ENCODE results near the gene OAS3. TPM values are rescaled to one million over a fixed set of nuclear protein-coding genes. Genes with fewer than 3 reads are reported as not detected.

OAS3 gene
- total and polyA plus RNA-seq, 9 of the 15 experiments (the other 6 are each of a cell fraction or from before 2014, with no cell fraction given), result 0.21 to 2.0 (median 0.83) TPM

- DNase-seq (ENCODE audit: extremely low read depth in 1 of 4, low spot score in 3 of 4) (no peak), FAIRE-seq (no peak), ATAC-seq (no peak)
- Histone ChIP-seq H3K4me1 (replicated peaks in 1 of 2; ENCODE audit: control insufficient read depth in 2 of 2, insufficient read depth in 2 of 2, low read length in 2 of 2) (no peaks in the 10 kb centered on the region), H3K36me3 (ENCODE audit: control insufficient read depth, insufficient read depth, low read length) (no peaks in the 10 kb centered on the region), H3K27ac (ENCODE audit: extremely low read depth, low read depth, low read length) (no peak overlapping the region), H3K9ac (ENCODE audit: insufficient read depth in 1 of 2, low read depth in 2 of 2, low read length in 2 of 2) (no peak overlapping the region), H3K79me2 (ENCODE audit: control insufficient read depth, insufficient read depth, low read length) (no peaks in the 10 kb centered on the region), H4K20me1 (replicated peaks; ENCODE audit: control insufficient read depth, insufficient read depth, low read length) (peaks cover 4% of the 10 kb centered on the region; the same call in 1 of the 2 replicates), H3K4me2 (ENCODE audit: insufficient read depth, low read length) (no peak overlapping the region), H3K27me3 (ENCODE audit: control insufficient read depth in 2 of 2, insufficient read depth in 2 of 2, low read length in 2 of 2) (peaks cover 0 to 15% of the 10 kb centered on the region in 2 experiments; a peak in 2 of 5 replicates), H3K9me1 (ENCODE audit: control insufficient read depth, insufficient read depth, low read length) (no peaks in the 10 kb centered on the region), H3K9me3 (replicated peaks; ENCODE audit: control insufficient read depth, insufficient read depth, low read depth, low read length) (no peaks in the 10 kb centered on the region), H2AFZ (ENCODE audit: low read depth, low read length) (no peak overlapping the region), H3K4me3 (no peak overlapping the region)
- CTCF ChIA-PET (ENCODE audit: low intra/inter-chr PET ratio), result no interaction called here
- intact Hi-C loops (cut with micrococcal nuclease), result no loop called here
- no TSS peak for BruUV-seq (replicated peaks)
- POLR2A ChIA-PET, result interaction anchor here (0.8 to 1.1 kb wide), 3 partner anchors 11 to 190 kb away, joined by 3 to 4 read pairs (median 3); partner anchors contain the start of gene OAS3
- in situ Hi-C loops (cut with MboI), result no loop called here
- WGBS (ENCODE audit: insufficient coverage, low coverage, missing lambda C conversion rate), result 13% methylated on average over 7 of the region's 7 CpGs
- TF ChIP-seq RFX7 (CRISPR knock-in tag; IDR thresholded peaks at IDR 0.05) (no peak), GATAD2B (IDR thresholded peaks at IDR 0.05; ENCODE audit: borderline replicate concordance) (no peak), ZNF263 (CRISPR knock-in tag; IDR thresholded peaks at IDR 0.05; ENCODE audit: borderline replicate concordance) (no peak), ARID4B (CRISPR knock-in tag; IDR thresholded peaks at IDR 0.05) (no peak), ZNF431 (CRISPR knock-in tag; IDR thresholded peaks at IDR 0.05) (no peak), GTF2B (IDR thresholded peaks at IDR 0.05; ENCODE audit: extremely low read depth, insufficient read length) (no peak), ZNF699 (CRISPR knock-in tag; IDR thresholded peaks at IDR 0.05; ENCODE audit: insufficient replicate concordance) (no peak)
These were observed 10.5 kb downstream of the OAS3 start for GRCh38 chr12:112948806-112949205.
